Astrocyte (in vitro differentiated cells and primary cell): ENCODE data around the gene THBS3.
A peak's percentile ranks its signal among the peaks of the same experiment; 100 is the strongest.

ENCODE experiments used
- CTCF ChIP-seq: IDR thresholded peaks from 2 replicates; pipeline ENCODE4 v1.5.1; 2011; ENCODE audit warnings: low read depth, mild to moderate bottlenecking, inconsistent platforms, low read length, moderate library complexity; ENCODE audit not compliant: insufficient read depth
- EZH2 ChIP-seq: IDR thresholded peaks from 2 replicates; pipeline ENCODE4 v1.6.1; 2012; ENCODE audit warnings: mild to moderate bottlenecking, low read length, inconsistent platforms; ENCODE audit not compliant: insufficient read depth

DNA sequence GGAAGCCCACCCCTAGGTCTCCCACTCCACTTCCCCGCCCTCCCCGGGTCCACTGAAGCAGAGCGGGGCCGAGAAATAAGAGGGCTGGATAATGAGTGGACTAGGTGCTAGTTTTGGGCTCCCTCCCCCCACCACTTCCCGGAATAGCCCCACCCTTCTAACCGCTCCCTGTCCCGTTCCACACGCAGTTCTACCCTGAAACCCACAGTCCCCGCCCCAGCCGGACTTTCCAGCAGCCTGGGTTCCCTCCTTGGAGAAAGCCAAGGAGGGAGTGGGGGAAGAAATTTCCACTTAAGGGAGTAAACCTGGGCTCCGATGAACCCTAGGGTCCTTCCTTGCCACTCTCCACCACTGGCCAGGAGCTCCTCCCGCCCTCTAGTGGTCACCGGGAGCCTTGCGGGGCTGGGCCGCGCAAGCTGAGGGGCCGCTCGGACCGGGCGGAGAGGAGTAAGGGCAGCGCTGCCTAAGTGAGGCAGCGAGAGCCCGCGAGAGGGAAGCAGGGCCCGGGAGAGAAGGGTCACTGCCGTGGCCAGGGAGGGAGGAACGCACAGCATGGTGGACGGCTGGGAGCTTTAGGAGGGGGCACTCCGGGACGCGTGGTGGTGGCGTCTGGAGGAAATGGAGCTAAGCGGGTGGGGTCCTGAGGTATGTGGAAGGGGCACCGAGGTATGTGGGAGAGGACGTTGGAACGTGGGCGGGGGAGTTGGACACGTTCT lies 14.3 kb downstream of the THBS3 start:
- no peak for TF ChIP-seq EZH2
- peak; percentile 89 for TF ChIP-seq CTCF
